IPS DF 19.7 (cell line): ENCODE data around the gene WDR17.
"Not testable (repeated sequence)": the region's sequence is repeated elsewhere in the genome, so short reads cannot be mapped to it uniquely, and the experiment has no call there.

Experiments
- DNase-seq: peaks from one replicate; pipeline ENCODE4 v3.0.0-alpha.2; 2013; ENCODE audit warnings: low read depth, low spot score

Gene WDR17

GRCh38 chr4:176189891-176190795, 124.5 kb downstream of the WDR17 start:
- DNase-seq = no peak

DNA sequence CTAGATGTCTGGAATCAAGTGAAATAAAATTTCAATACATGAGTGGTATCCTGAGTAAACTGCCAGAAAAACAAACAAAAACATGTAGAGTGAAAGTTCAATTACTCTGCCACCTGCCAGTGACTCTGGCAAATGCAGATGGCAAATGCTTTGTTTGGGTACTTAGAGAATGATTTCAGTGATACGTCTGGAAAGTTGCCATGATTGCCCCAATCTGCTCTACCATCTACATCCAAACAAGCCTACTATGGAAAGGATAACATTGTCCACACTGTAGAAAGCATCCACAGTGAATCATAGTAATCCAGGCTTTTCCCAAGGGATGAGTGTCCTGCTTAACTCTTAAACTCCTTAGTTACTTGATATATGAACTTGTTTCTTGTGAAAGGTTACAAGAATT, 126.3 kb downstream of the WDR17 start:
- no peak for DNase-seq

GRCh38 chr4:176193126-176193525, 127.5 kb downstream of the WDR17 start:
- DNase-seq = no peak

DNA sequence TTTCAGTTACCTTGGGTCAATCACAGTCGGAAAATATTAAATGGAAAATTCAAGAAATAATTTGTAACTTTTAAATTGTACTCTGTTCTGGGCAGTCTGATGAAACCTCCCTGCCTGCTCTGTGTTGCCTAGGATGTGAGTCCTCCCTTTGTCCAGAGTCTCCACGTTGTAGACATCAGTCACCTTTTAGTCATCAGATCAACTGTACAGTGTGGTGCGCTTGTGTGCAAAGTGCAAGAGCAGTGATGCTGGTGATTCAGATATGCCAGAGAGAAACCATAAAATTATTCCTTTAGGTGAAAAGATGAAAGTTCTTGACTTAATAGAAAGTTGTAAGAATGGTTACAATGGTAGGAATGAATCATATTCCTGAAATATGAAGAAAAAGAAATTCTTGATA, 128.3 kb downstream of the WDR17 start:
- DNase-seq = no peak

- DNase-seq = peak; percentile 64
Measured at GRCh38 chr4:176195184-176195978, 129.7 kb downstream of the WDR17 start, which contains the start of gene SPATA4. Gene SPATA4 (minus strand): TSS chr4:176195585. CDS start chr4:176195562, 23 bp downstream.

DNA sequence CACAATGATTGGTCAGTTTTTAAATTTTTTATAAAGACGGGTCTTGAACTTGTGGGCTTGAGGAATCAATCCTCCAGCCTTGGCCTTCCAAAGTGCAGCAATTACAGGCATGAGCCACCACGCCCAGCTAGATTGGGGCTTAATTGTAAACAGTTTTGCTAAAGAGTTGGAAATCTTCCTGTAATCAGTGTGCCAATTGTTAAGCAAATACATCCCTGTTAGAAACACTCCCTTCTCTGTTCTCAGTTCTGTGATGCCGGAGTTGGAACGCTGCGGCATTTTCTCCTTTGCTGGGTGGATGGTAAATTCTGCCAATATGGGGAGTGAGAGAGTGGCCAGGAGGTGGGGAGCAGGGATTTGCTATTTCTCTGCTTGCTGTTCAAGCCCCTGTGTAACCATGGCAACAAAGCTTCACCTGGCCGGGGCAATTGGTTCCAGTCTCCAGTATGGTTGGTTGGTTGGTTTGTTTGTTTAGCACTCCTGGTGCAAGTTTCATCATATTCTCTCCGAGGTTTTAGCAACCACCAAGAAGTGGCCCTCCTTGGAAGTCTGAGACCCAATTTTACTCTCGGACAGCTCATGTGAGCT, 132.8 kb downstream of the WDR17 start:
- DNase-seq = no peak

GRCh38 chr4:176205299-176205698, 139.7 kb downstream of the WDR17 start:
- no peak for DNase-seq

- DNase-seq = no peak
Measured at GRCh38 chr4:176207839-176208238, 142.2 kb downstream of the WDR17 start.

DNA sequence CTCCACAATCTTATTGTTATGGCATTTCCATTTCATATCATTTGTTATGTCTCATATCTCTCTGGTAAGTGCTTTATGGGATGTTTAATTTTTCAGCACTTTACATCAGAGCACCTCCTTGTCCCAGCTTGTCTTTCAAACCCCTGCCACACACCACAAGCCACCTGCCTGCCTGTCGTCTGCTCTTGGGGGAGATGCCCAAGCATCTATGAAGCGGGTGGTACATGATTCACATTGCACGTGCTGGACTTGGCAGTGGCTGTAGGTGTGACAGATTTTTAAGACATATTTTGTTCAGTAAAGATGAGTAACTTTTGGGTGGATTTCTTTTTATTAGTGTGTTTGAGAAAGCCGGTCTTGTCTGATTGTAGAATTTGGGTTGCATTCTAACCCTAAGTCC, 143.9 kb downstream of the WDR17 start:
- no peak for DNase-seq

DNA sequence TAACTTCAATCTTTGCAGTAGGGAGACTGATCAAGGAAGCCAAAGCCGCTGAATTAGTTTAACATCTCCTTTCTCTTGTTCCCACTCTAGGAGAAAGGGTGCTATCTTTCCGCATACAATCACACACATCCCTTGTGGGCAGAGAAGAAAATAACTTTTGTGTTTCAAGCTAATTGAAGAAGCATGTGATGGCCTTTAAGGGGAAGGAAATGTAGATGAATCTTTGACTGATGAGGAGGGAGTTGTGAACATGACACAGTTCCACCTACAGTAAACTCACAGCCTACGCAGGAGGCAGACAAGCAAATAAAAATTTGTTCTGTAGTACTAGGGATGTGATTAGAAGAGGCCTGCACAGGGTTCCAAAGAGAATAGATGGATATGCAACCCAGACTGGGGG, 144.5 kb downstream of the WDR17 start:
- DNase-seq = no peak

DNA sequence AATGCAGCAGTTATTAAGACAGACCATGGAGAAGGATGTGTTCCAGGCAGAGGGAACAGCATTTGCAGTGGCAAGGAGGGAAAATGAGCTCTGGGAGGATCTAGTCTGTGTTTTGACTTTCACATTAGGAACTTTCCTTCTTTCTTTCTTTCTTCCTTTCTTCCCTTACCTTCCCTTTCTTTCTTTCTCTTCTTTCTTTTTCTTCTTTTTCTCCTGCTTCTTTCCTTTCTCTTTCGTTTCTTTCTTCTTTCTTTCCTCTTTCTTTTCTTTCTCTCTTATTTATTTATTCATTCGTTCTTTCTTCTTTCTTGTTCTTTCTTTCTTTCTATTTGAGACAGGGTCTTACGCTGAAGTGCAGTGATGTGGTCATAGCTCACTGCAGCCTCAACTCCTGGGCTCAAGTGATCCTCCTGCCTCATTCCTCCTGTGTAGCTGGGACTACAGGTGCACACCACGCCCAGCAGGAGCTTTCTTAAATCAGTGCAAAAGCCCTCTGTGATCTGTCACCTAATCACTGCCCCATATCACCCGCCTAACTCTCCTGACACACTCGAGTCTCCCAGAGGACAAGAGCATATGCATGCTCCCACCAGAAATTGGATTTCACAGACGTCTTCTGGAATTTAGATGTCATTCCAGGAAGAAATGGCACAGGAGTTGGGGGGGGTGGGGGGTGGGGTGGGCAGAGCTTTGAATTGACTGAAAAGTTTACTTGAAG, 145.1 kb downstream of the WDR17 start:
- DNase-seq = no peak

GRCh38 chr4:176212351-176212750, 146.7 kb downstream of the WDR17 start:
- DNase-seq = not testable (repeated sequence)

GRCh38 chr4:176217510-176217909, 151.9 kb downstream of the WDR17 start:
- DNase-seq = no peak

DNA sequence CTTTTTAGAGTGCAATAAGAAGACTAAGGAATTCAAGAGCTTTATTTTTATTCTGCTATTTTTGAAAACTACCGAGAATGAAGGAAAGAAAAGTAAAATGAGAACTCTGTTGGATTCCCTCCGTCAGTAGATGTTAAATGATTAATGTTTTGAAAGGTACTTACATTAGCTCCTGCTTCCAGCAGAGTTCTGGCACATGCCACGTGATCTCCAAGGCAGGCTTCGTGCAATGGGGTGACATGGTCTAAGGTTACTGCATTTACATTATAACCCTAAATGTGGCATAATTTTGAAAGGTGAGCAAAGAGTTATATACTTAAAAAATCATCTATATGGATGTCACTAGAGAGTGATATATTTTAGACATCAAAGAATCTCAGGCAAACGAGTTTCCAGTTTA, 156.5 kb downstream of the WDR17 start:
- no peak for DNase-seq

DNA sequence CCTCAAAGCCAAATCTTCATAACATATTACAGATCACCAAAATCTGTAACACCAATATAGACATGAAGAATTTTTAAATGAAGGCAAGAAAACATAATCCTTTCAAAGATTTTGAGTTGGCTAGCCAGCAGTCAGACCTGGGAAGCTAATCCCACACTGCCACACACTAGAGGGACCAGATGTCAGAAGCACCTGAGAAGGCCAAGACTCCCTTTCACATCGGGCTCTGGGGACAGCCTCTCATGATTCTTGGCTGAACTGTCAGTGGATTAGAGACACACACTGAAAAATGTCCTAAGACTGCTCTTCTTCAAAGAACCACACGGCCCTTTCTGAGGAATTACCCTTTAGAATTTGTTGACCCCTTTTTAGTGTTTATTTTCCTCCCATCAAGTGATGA, 157.9 kb downstream of the WDR17 start:
- no peak for DNase-seq

DNA sequence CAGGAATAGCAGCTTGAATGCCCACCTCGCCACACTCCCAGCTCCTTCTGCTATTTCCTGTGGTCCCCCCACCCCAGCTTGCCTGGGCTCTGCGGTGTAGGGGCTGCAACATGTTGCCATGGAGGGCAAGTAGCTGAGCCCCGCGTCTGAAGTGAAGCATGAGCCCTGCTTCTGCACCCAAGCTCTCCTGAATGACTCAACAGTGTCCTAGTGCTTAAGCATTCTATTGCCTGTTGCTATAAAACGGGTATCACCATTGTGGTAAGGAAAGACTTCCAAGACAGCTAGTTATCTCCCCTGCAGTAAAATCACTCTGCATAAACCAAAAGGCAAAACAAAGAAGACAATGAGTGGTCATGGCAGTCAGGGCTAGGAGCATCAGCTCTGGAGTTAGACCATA, 161.1 kb downstream of the WDR17 start:
- no peak for DNase-seq

DNA sequence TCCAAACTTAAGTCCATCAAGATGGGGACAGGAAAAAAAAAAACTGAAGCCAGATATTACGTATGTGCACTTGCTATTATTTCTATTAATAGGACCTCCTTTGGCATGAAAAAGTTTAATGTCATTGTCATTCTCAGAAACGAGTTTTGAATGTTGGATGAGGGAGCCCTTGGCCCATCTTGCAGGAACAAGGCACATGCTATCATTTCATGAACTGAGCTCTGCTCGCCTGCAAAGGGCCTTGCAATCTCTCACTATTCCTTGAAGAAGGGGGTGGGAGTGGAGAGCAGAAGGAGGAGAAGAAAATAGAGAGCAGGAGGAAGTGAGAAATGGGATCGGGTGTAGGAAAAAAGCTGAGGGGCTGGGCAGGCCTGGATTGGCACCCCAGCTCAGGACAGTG, 164.0 kb downstream of the WDR17 start:
- no peak for DNase-seq
